Measurements from ENCODE around the gene RTN1.

The RTN1 gene

GRCh38 chr14:59751578-59751977 is 119.0 kb downstream of the RTN1 start:
- DNase-seq, result no peak
- TF ChIP-seq GATA1 (IDR thresholded peaks at IDR 0.05; ENCODE audit: low read depth, low read length) (no peak), POLR2A (IDR thresholded peaks at IDR 0.05; ENCODE audit: low read length) (no peak)

DNA sequence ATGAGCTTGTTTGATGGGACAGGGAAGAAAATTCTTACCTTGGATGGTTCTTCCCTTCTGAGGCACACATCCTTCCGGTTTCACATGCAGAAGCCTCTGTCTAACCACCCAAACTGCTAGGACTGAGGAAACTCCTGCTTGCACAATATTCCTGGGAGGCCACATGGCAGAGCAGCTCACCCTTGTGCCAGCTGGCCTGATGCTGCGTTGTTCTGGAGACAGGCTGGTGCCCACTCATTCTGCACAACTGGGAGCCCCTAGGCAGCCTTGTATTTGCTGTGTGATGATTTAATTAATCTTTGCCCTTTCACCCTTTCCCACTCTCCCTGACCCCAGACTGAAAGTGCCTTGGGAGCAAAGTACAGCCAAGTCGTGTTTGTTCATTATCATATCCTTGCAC is 130.8 kb downstream of the RTN1 start:
- TF ChIP-seq GATA1 (IDR thresholded peaks at IDR 0.05; ENCODE audit: low read depth, low read length) (no peak), POLR2A (IDR thresholded peaks at IDR 0.05; ENCODE audit: low read length) (no peak)
- no peak for DNase-seq

DNA sequence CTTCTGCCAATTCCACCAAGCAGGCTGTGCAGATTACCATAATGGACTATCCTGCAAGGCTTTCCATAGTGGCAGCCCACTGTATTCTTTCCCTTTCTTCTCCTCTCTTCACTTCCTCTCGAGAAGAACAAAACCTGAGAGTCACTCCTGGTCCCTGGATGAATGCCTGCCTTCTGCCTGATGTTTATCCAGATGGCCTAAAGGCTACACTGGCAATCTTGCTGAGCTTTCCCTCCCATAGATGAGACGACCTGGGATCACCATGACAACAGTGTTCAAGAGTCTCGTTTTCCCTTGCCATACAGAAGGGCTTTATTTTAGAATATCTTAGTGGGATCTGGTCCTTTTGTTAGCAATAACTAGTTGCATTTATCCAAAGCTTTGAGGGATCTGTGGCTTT is 142.3 kb downstream of the RTN1 start:
- DNase-seq, result no peak
- TF ChIP-seq GATA1 (IDR thresholded peaks at IDR 0.05; ENCODE audit: low read depth, low read length), result no peak
- TF ChIP-seq POLR2A (IDR thresholded peaks at IDR 0.05; ENCODE audit: low read length), result no peak

DNA sequence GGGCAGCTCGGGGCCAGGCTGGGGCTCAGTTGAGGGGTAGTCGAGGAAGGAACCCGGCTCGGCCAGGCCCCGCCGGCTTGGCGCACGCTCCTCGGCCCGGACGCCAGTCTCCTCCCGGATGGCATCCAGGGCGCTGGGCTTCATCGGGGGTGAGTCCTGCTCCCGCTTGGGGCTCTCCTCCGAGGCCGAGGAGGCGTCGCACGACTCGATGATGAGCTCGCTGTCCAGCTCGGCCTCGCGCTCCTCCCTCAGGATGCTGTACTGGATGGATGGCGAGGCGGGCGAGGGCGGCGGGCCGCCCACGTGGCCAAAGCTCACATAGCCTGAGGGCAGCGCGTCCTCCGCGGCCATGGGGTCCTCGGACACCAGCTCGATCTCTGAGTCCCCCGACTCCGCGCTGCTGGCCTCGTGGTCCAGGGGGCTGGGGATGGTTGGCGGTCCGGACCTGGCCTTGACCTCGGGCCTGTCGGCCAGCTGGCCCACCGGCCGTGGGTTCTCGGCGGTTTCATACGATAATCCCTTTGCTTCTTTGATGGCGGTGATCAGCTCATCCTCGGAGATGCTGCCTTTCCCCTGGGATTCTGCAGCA is 143.4 kb downstream of the RTN1 start:
- no peak for DNase-seq
- TF ChIP-seq POLR2A (IDR thresholded peaks at IDR 0.05; ENCODE audit: low read length), result no peak
- no peak for TF ChIP-seq GATA1 (IDR thresholded peaks at IDR 0.05; ENCODE audit: low read depth, low read length)

DNA sequence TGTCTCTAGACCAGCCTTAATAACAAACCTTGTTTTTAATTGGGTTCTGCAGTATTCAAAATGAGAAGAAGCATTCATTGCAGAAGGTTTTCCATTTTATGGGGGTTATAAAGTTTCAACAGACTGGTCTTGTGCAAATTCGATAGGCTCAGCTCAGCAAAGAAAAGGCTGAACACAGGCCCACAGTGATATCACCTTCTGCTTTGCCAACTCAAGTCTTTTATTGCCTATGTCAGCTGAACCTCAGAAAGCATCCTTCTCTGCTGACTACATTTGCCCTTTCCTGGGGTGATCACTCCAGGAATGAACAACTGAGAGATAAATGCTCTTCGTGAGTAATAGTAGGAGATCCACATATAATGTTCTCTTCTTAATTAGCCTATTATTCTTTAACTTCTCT is 159.5 kb downstream of the RTN1 start:
- no peak for DNase-seq
- no peak for TF ChIP-seq POLR2A (IDR thresholded peaks at IDR 0.05; ENCODE audit: low read length)

DNA sequence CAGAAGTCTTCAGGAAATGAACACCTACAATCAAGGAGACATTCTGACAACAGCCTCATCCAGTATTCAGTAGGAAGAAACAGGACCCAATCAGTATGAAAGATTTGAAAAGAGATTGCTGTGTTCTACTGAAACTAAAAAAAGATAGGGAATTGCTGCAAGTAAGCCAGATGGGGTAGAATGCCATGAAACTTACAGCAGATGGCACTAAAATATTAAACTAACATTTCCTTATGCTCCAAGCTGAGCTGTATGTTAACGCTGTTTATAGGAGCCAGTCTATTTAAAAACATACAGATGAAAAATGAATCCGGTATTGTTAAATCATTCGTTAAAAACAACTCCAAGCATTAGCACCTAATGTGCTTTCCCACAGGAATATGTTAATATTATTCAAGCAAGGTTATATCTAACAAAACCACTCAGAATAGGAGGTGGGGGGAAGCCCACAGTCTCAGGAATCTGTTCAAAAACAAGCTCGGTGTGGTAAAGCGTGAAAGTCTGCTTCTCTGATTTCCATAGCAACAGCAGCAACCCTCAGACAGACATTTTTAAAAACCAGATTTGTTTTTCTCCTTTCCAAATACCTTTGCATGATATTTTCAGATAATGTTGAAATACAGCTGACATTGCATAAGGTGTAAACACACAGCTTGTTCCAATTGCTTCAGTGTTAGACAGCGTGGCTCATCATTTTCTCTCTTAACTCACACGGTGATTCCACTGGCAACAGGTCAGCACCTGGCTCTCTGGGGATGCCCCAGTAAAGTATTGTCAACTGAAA is 162.6 kb downstream of the RTN1 start:
- TF ChIP-seq GATA1 (IDR thresholded peaks at IDR 0.05; ENCODE audit: low read depth, low read length) (no peak), POLR2A (IDR thresholded peaks at IDR 0.05; ENCODE audit: low read length) (no peak)
- no peak for DNase-seq

- TF ChIP-seq POLR2A (IDR thresholded peaks at IDR 0.05; ENCODE audit: low read length), result no peak
- TF ChIP-seq GATA1 (IDR thresholded peaks at IDR 0.05; ENCODE audit: low read depth, low read length), result no peak
- DNase-seq, result no peak
Observed at GRCh38 chr14:59705866-59706265, 164.7 kb downstream of the RTN1 start.

GRCh38 chr14:59705245-59705644 is 165.3 kb downstream of the RTN1 start:
- no peak for DNase-seq
- TF ChIP-seq POLR2A (IDR thresholded peaks at IDR 0.05; ENCODE audit: low read length) (no peak), GATA1 (IDR thresholded peaks at IDR 0.05; ENCODE audit: low read depth, low read length) (no peak)

DNA sequence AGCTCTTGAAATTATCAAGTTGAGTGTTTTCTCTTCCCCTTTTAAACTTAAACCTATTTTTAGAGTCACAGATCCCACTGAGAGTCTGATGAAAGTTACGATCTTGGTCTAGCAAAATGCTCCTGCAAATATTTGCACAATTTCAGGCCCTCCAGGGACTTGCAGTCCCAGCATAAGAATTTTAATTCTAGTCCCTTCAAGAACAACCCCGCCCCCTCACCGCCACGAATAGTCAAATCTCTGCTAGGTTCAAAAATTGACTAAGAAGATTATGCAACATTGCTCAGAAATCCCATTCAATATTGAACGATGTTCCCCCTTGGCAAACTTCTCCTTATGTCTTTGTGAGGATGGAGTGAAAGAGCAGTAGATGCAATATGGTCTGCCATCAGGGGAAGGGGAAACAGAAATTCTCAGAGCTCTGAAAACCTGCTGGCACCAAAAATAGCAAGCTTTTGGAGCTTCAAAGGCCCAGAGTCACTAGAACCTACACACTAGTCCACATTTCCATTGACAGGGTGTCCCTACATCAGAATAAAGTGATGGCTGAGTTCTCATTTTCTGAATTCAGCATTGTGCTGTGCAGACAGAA is 166.4 kb downstream of the RTN1 start:
- no peak for DNase-seq
- TF ChIP-seq GATA1 (IDR thresholded peaks at IDR 0.05; ENCODE audit: low read depth, low read length), result no peak
- no peak for TF ChIP-seq POLR2A (IDR thresholded peaks at IDR 0.05; ENCODE audit: low read length)

GRCh38 chr14:59699442-59699841 is 171.1 kb downstream of the RTN1 start:
- no peak for TF ChIP-seq GATA1 (IDR thresholded peaks at IDR 0.05; ENCODE audit: low read depth, low read length)
- TF ChIP-seq POLR2A (IDR thresholded peaks at IDR 0.05; ENCODE audit: low read length), result no peak
- DNase-seq, result no peak

- DNase-seq, result no peak
- TF ChIP-seq GATA1 (IDR thresholded peaks at IDR 0.05; ENCODE audit: low read depth, low read length) (no peak), POLR2A (IDR thresholded peaks at IDR 0.05; ENCODE audit: low read length) (no peak)
Observed at GRCh38 chr14:59698793-59699192, 171.8 kb downstream of the RTN1 start.

GRCh38 chr14:59695198-59695597 is 175.4 kb downstream of the RTN1 start:
- TF ChIP-seq POLR2A (IDR thresholded peaks at IDR 0.05; ENCODE audit: low read length), result no peak
- TF ChIP-seq GATA1 (IDR thresholded peaks at IDR 0.05; ENCODE audit: low read depth, low read length), result no peak
- no peak for DNase-seq

GRCh38 chr14:59691266-59691665 is 179.3 kb downstream of the RTN1 start:
- TF ChIP-seq POLR2A (IDR thresholded peaks at IDR 0.05; ENCODE audit: low read length), result no peak
- no peak for TF ChIP-seq GATA1 (IDR thresholded peaks at IDR 0.05; ENCODE audit: low read depth, low read length)
- no peak for DNase-seq

DNA sequence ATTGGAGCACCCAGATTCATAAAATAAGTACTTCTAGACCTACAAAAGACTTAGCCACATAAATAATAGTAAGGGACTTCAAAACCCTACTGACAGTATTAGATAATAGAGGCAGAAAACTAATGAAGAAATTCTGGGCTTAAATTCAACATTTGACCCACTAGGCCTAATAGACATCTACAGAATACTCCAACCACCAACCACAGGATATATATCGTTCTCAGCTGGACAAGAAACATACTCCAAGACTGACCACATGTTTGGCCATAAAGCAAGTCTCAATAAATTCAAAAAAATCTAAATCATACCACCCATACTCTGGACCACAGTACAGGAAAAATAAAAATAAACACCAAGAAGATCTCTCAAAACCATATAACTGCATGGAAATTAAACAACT is 180.2 kb downstream of the RTN1 start:
- no peak for DNase-seq
- TF ChIP-seq GATA1 (IDR thresholded peaks at IDR 0.05; ENCODE audit: low read depth, low read length) (no peak), POLR2A (IDR thresholded peaks at IDR 0.05; ENCODE audit: low read length) (no peak)

Data from erythroblast (primary cell).